ENCODE results near the gene CMSS1.

DNA sequence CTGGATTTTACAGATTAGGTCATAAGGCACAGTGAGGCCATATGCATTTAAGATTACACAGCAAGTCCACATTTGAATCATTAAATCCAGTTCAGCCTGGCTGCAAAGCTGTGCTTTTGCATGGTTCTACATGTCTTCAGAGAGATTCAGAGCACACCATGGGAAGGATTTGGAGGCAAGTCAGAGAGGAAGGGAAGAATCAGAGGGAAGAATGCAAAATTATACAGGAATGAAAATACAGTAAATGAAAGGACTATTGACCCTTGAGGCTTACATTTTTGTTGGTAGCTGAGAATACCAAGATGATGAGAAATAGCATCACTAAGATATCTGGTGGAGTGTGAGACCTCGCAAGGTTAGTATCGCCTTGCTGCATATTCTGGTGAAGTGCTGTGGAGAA, 282.8 kb downstream of the CMSS1 start:
- TF ChIP-seq, protein P1, sequence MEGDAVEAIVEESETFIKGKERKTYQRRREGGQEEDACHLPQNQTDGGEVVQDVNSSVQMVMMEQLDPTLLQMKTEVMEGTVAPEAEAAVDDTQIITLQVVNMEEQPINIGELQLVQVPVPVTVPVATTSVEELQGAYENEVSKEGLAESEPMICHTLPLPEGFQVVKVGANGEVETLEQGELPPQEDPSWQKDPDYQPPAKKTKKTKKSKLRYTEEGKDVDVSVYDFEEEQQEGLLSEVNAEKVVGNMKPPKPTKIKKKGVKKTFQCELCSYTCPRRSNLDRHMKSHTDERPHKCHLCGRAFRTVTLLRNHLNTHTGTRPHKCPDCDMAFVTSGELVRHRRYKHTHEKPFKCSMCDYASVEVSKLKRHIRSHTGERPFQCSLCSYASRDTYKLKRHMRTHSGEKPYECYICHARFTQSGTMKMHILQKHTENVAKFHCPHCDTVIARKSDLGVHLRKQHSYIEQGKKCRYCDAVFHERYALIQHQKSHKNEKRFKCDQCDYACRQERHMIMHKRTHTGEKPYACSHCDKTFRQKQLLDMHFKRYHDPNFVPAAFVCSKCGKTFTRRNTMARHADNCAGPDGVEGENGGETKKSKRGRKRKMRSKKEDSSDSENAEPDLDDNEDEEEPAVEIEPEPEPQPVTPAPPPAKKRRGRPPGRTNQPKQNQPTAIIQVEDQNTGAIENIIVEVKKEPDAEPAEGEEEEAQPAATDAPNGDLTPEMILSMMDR (IDR thresholded peaks at IDR 0.05) = no peak
- no peak for TF ChIP-seq POLR2A (IDR thresholded peaks at IDR 0.05)

Measured in Peyer's patch (tissue), 4 donors.